ENCODE measurements around the gene HOXA10.

Gene HOXA10

DNA sequence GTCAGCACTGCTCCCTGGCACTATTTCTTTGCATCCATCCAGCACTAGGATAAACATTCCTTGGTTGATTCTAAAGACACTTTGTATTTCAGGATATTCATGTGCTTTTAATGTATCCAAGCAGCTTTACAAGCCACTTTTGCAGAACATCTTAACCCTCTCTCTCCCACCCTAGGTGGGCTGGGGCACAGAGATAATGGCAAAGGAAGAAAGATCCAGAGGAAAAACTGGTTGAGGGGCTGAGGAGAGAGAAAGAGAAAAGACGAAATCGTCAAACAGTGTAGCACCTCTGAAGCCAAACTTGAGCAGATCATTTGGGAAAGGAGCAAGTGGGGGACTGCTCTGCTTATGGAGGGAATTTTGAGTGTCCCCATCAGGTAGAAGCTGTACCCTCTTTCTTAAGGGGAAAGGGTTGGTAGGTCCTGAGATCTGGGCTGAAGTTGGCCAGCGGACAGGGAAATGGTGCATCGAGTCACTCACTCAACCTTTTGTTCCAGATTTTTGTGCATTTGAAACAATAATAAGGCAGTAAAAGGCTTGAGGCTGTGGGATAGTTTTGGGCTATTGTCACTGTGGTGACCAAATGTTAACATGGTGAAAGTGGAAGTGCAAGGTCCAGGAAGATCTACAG, 30.0 kb upstream of the HOXA10 start:
- DNase-seq (ENCODE audit: low spot score) = no peak

GRCh38 chr7:27203365-27203953, 29.3 kb upstream of the HOXA10 start:
- no peak for DNase-seq (ENCODE audit: low spot score)

DNA sequence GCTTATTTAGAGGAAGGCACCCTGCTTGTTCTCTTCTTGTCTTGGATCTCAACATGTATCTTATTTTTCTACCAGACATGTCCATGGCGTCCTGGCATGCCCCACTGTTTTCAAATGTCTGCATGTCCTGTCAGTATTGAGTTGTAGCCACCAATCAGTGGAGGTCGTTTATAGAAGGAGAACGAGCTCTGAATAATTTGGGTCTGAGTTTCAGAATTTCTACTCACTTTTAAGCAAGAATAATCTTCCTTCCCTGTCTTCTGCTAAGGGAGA, 28.7 kb upstream of the HOXA10 start:
- no peak for DNase-seq (ENCODE audit: low spot score)

GRCh38 chr7:27202018-27202861, 28.1 kb upstream of the HOXA10 start:
- no peak for DNase-seq (ENCODE audit: low spot score)

GRCh38 chr7:27201580-27202017, 27.5 kb upstream of the HOXA10 start:
- no peak for DNase-seq (ENCODE audit: low spot score)

DNA sequence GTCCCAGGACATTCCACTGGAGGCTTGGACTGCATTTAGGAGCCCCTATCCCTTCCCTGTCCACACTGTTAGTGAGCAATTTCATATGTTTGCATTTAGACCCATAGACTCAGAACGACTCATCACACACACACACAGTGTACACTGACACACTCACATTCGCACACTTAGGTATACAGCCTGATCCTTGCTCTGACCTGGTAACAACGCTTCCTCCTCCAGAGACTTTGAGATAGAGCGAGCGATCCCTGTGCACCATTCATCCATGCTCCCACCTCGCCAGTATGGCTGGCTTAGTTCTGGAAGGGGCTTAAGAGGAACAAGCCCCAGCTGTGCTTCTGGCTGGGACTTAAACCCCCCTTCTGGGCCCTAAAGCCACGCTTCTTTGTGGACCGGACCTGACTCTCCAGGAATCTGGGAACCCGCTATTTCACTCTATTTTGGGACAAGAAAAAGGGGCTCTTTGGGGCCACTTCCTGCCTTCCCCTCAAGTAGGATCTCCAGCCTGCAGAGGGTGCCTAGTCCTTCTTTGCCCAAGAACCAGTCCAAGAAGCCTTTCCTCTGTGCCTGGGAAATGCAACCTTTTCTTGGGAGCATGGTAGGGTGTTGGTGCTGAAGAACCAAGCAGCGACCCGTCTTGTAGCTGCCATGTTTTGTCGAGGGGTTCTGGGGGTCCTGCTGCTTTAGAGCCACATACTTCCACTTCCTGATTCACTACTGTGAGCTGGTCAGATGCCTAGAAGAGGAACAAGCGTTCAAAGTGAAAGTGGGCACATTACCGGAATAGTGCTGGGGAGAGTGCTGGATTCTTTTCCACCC, 26.9 kb upstream of the HOXA10 start:
- no peak for DNase-seq (ENCODE audit: low spot score)

- DNase-seq (ENCODE audit: low spot score) = no peak
Observed at GRCh38 chr7:27199849-27200760, 26.0 kb upstream of the HOXA10 start, which contains the start of gene HOXA13. TSS of gene HOXA13 (minus strand) at chr7:27200091. CDS start at chr7:27200077, 14 bp downstream.

GRCh38 chr7:27198871-27199801, 25.0 kb upstream of the HOXA10 start:
- no peak for DNase-seq (ENCODE audit: low spot score)

GRCh38 chr7:27198138-27198841, 24.2 kb upstream of the HOXA10 start:
- no peak for DNase-seq (ENCODE audit: low spot score)

GRCh38 chr7:27197137-27198042, 23.3 kb upstream of the HOXA10 start:
- DNase-seq (ENCODE audit: low spot score) = no peak

DNA sequence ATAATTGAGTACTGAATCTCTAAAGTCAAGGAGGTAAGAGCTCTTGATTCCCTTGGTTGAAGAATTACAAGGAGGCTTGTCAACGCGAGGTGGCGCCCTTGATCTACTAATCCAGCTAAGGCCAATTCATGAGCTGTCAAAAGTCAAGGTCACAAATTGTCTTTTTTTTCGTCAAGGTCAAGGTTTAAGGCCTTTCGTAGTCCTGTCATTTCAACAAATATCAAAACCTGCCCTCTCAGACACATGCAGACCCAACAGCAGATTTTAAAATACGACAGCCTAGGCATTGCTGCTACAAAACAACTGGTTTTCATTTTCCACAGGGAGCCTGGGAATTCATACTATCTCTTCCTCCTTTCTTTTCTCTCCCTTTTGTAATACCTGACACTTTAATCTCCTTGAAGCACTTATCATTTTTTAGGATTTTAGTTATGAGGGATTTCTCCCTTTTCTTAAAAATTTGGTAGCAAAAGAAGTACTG, 22.2 kb upstream of the HOXA10 start:
- peak; percentile 62 for DNase-seq (ENCODE audit: low spot score)

- no peak for DNase-seq (ENCODE audit: low spot score)
Observed at GRCh38 chr7:27194686-27195379, 20.7 kb upstream of the HOXA10 start.

DNA sequence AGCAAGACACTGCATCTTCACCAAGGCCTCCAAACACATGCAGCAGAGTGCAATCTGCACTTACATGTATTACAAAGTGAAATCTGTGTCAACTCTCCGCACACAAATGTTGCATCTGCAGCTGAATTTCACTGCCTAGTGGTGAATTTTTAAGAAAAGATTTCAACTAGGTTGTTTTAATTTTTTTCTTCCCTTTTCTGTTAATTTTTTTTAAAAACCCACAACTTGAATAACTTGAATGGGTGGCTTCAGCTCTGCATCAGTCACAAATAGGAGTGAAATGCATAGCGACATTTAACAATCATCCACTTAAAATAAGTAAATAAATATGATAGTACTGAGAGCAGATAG, 19.9 kb upstream of the HOXA10 start:
- DNase-seq (ENCODE audit: low spot score) = no peak

DNA sequence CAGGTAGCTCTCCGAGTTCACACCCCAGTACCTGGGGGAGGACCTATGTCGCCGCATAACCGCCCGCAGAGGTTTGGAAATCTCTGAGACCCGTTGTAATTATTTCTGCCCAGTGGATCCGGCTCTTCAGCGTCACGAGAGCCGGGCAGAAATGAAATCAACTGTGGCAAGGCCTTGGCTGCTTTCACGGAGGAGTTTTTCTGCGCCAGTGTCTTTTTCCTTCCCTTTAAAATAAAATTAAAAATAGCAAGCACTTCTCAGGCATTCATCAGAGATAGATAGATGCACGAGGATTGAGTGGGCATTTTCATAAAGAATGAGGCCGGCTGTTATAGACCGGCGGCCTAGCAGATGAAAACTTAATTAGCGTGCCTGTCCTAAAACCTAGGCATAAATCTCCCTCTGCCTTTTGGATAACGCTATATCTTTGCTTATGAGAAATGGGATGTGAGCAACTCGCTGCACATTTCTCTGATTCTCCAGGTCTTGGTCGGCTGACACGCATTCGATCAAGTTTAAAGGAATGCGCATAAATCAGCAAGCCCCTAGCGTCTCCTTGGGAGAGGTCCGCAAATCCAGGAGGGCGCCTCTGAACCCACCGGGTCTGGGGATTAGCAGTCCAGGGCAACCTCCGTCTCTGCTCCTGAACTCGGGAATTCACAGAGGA, 19.3 kb upstream of the HOXA10 start:
- DNase-seq (ENCODE audit: low spot score) = no peak

DNA sequence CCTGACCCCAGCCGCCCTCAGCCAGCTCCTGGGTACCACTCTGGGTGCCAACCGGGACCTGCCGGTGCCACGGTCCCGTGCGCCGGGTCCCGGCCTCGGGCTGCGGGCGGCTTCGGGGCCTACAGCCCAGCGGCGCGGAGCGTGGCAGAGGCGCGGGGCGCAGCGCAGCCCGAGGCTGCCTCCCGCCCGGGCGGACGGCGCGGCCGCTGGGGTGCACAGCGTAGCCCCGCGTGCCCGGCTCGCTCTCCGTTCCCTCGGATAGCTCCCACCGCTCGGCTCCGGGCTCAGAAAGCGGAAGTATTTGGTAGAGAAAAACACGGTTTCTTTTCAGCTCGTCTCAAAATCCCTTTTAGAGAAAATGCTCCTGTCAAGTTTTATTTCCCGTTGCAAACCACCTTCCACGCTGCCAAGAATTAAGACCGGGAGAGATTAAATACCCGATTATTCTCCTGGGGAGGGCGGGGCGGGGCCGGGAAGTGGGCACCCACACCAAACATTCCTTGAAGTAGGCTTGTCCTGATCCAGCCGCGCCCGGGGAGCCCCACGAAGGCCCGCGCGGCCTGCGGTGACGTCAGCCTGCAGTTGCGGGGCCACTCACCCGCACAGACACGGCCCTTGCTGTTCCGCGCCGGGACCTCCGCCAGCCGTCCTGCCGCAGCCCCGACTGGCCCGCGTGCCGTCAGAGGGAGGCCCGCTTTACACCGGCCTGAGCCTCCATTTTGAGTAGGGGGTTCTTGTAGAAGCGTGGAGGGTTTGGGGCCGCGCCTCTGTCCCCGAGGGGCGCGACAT, 18.6 kb upstream of the HOXA10 start:
- DNase-seq (ENCODE audit: low spot score) = no peak

- DNase-seq (ENCODE audit: low spot score) = no peak
Observed at GRCh38 chr7:27191833-27192545, 17.9 kb upstream of the HOXA10 start.

Data from hematopoietic multipotent progenitor cell treated with erythropoietin and hydrocortisone succinate and interleukin-3 and kit ligand, for 17 days (in vitro differentiated cells).